H9 (cell line): ENCODE results near the gene SRP68. TPM values are rescaled to one million over a fixed set of nuclear protein-coding genes. Genes with fewer than 3 reads are reported as not detected.

Experiments used
- DNase-seq: peaks from one replicate; pipeline ENCODE4 v3.0.0-alpha.2; 2017
- H2AFZ ChIP-seq: one replicate; pipeline ENCODE4 v1.6.1; 2013; ENCODE audit warnings: mild to moderate bottlenecking, low read length, control low read depth, moderate library complexity
- H2AK5ac ChIP-seq: 2 replicates; pipeline ENCODE4 v1.6.1; 2013; ENCODE audit warnings: low read length, control low read depth, mixed read lengths; ENCODE audit not compliant: insufficient read length
- H2BK120ac ChIP-seq: one replicate; pipeline ENCODE4 v1.6.1; 2013; ENCODE audit warnings: low read depth, mild to moderate bottlenecking, low read length, control low read depth, inconsistent platforms; ENCODE audit not compliant: poor library complexity, severe bottlenecking
- H2BK12ac ChIP-seq: 2 replicates; pipeline ENCODE4 v1.6.1; 2013; ENCODE audit warnings: low read length, control low read depth, mixed read lengths, low read depth; ENCODE audit not compliant: insufficient read length
- H2BK15ac ChIP-seq: 2 replicates; pipeline ENCODE4 v1.6.1; 2013; ENCODE audit warnings: low read depth, low read length, control low read depth
- H2BK20ac ChIP-seq: one replicate; pipeline ENCODE4 v1.6.1; 2013; ENCODE audit warnings: low read depth, mild to moderate bottlenecking, low read length, control low read depth, inconsistent platforms; ENCODE audit not compliant: poor library complexity, severe bottlenecking
- H2BK5ac ChIP-seq: 2 replicates; pipeline ENCODE4 v1.6.1; 2013; ENCODE audit warnings: low read length, control low read depth, mixed read lengths; ENCODE audit not compliant: insufficient read length
- H3K14ac ChIP-seq: 2 replicates; pipeline ENCODE4 v1.6.1; 2013; ENCODE audit warnings: low read length, control low read depth; ENCODE audit not compliant: insufficient read depth
- H3K18ac ChIP-seq: 2 replicates; pipeline ENCODE4 v1.6.1; 2013; ENCODE audit warnings: low read depth, mild to moderate bottlenecking, mixed read lengths, low read length, control low read depth; ENCODE audit not compliant: insufficient read length
- H3K23ac ChIP-seq: 2 replicates; pipeline ENCODE4 v1.6.1; 2013; ENCODE audit warnings: low read length, control low read depth, mixed read lengths, low read depth; ENCODE audit not compliant: insufficient read length
- H3K23me2 ChIP-seq: 2 replicates; pipeline ENCODE4 v1.6.1; 2013; ENCODE audit warnings: low read depth, mild to moderate bottlenecking, mixed read lengths, low read length, control low read depth; ENCODE audit not compliant: insufficient read length, poor library complexity, severe bottlenecking
- H3K27ac ChIP-seq: 2 replicates; pipeline ENCODE4 v1.5.1; 2013; ENCODE audit warnings: low read length, control low read depth, mixed read lengths, low read depth; ENCODE audit not compliant: insufficient read length
- H3K27me3 ChIP-seq: 2 replicates; pipeline ENCODE4 v1.6.1; 2013; ENCODE audit warnings: low read length, control low read depth, inconsistent platforms; ENCODE audit not compliant: insufficient read depth
- H3K4ac ChIP-seq: 2 replicates; pipeline ENCODE4 v1.6.1; 2013; ENCODE audit warnings: low read depth, mild to moderate bottlenecking, control low read depth, inconsistent platforms, low read length, moderate library complexity
- H3K4me1 ChIP-seq: 2 replicates; pipeline ENCODE4 v1.6.1; 2013; ENCODE audit warnings: low read length, control low read depth, inconsistent platforms; ENCODE audit not compliant: insufficient read depth
- H3K4me2 ChIP-seq: 2 replicates; pipeline ENCODE4 v1.6.1; 2013; ENCODE audit warnings: low read length, control low read depth, mixed read lengths; ENCODE audit not compliant: insufficient read length, insufficient read depth
- H3K56ac ChIP-seq: 2 replicates; pipeline ENCODE4 v1.6.1; 2013; ENCODE audit warnings: low read depth, mild to moderate bottlenecking, mixed read lengths, low read length, control low read depth; ENCODE audit not compliant: insufficient read length
- H3K79me1 ChIP-seq: 2 replicates; pipeline ENCODE4 v1.6.1; 2013; ENCODE audit warnings: low read depth, mild to moderate bottlenecking, moderate library complexity, low read length, control low read depth, inconsistent platforms; ENCODE audit not compliant: insufficient read depth, poor library complexity, severe bottlenecking
- H3K79me2 ChIP-seq: 2 replicates; pipeline ENCODE4 v1.6.1; 2013; ENCODE audit warnings: low read length, control low read depth, inconsistent platforms; ENCODE audit not compliant: insufficient read depth
- H3K9ac ChIP-seq: 2 replicates; pipeline ENCODE4 v1.6.1; 2013; ENCODE audit warnings: low read length, control low read depth, mixed read lengths; ENCODE audit not compliant: insufficient read length; ENCODE audit errors: extremely low read depth
- H3K9me3 ChIP-seq: one replicate; pipeline ENCODE4 v1.6.1; 2013; ENCODE audit warnings: low read depth, low read length, inconsistent platforms; ENCODE audit not compliant: control insufficient read depth
- H3T11ph ChIP-seq: one replicate; pipeline ENCODE4 v1.6.1; 2013; ENCODE audit warnings: mild to moderate bottlenecking, low read length, control low read depth, inconsistent platforms
- H4K20me1 ChIP-seq: one replicate; pipeline ENCODE4 v1.6.1; 2013; ENCODE audit not compliant: control insufficient read depth, insufficient read length, insufficient read depth
- H4K5ac ChIP-seq: 2 replicates; pipeline ENCODE4 v1.6.1; 2013; ENCODE audit warnings: low read depth, mild to moderate bottlenecking, mixed read lengths, low read length, control low read depth; ENCODE audit not compliant: insufficient read length
- H4K8ac ChIP-seq: replicated peaks from 2 replicates; pipeline ENCODE4 v1.6.1; 2013; ENCODE audit warnings: low read length, control low read depth, mixed read lengths, low read depth; ENCODE audit not compliant: insufficient read length
- H4K91ac ChIP-seq: 2 replicates; pipeline ENCODE4 v1.6.1; 2013; ENCODE audit warnings: low read depth, mild to moderate bottlenecking, moderate library complexity, mixed read lengths, low read length, control low read depth; ENCODE audit not compliant: insufficient read length
- H3K27ac Mint-ChIP-seq, 3 experiments: 2 replicates in 2 of 3; 3 replicates in 1 of 3; pipeline ENCODE4 v1.8.0; 2020 to 2021; ENCODE audit warnings: mixed read lengths in 3 of 3, mild to moderate bottlenecking in 1 of 3, moderate library complexity in 1 of 3
- H3K27me3 Mint-ChIP-seq: 2 replicates; pipeline ENCODE4 v1.8.0; 2021; ENCODE audit warnings: low read depth, mild to moderate bottlenecking, moderate library complexity, mixed read lengths
- H3K36me3 Mint-ChIP-seq, 3 experiments: 2 replicates in 2 of 3; 3 replicates in 1 of 3; pipeline ENCODE4 v1.8.0; 2020 to 2021; ENCODE audit warnings: low read depth in 3 of 3, mixed read lengths in 3 of 3; ENCODE audit not compliant: insufficient read depth in 1 of 3
- H3K4me1 Mint-ChIP-seq, 2 experiments: 2 replicates each; pipeline ENCODE4 v1.8.0; 2020; ENCODE audit warnings: mixed read lengths in 2 of 2
- H3K4me3 Mint-ChIP-seq, 2 experiments: 2 replicates in 1 of 2; 3 replicates in 1 of 2; pipeline ENCODE4 v1.8.0; 2020 to 2021; ENCODE audit warnings: mild to moderate bottlenecking in 2 of 2, mixed read lengths in 2 of 2, moderate library complexity in 1 of 2
- H3K9me3 Mint-ChIP-seq, 2 experiments: 2 replicates in 1 of 2; 3 replicates in 1 of 2; pipeline ENCODE4 v1.8.0; 2020; ENCODE audit warnings: mild to moderate bottlenecking in 2 of 2, mixed read lengths in 2 of 2, moderate library complexity in 1 of 2
- WGBS: extraction: QIAGEN DNeasy Blood & Tissue Kit; methylation state at CpG from one replicate; pipeline ENCODE4 v1.1.7; 2013; ENCODE audit warnings: missing lambda C conversion rate, low lambda C conversion rate, mixed read lengths; ENCODE audit not compliant: insufficient read length; ENCODE audit errors: extremely low coverage; 5-methylcytosine and 5-hydroxymethylcytosine counted together
- total RNA-seq: library from RNA; stranded (reverse); gene quantifications from 2 replicates; pipeline ENCODE4 v1.2.1, GENCODE V29; 2021
- TF ChIP-seq, protein P1 (sequence below): fragments of 200-600 bp; sonication (generic); conservative IDR thresholded peaks from 3 replicates; pipeline ENCODE4 v1.8.0; 2021; ENCODE audit warnings: antibody characterized with exemption, mild to moderate bottlenecking

Gene SRP68
- total RNA-seq, 1 experiment from 2014 or later: 86.1 TPM

DNA sequence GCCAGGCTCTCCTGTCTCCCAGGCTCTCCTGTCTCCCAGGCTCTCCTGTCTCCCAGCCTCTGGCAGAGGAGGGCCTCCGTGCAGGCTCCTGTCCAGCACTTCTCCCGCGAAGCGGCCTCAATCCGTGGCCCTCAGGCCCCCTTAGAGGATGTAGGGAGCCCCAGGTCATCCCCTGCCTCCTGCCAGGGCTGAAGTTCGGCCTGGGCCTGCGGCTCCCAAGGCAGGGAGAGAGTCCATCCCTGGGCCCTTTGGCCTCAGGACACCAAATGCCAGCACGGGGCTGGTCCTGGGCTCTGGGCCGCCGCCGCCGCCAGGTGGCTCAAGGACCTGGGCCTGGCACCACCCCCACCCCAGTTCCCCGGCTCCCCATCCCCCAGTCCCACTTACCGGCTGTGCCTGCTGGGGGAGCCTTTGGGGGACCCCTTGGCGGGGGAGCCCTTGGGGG, 45.6 kb downstream of the SRP68 start:
- Histone ChIP-seq H3K14ac (peak overlapping the region; percentile 35; the same call in 1 of the 2 replicates), H2BK20ac (no peak overlapping the region), H3K27ac (no peak overlapping the region), H3K4me1 (peaks cover 2% of the 10 kb centered on the region; the same call in 1 of the 2 replicates), H4K20me1 (no peaks in the 10 kb centered on the region), H2BK12ac (no peak overlapping the region), H3K18ac (no peak overlapping the region), H3K4ac (no peak overlapping the region), H3K4me2 (no peak overlapping the region), H3K9ac (no peak overlapping the region), H3K27me3 (no peaks in the 10 kb centered on the region), H3K79me1 (no peaks in the 10 kb centered on the region), H4K8ac (no peak overlapping the region), H3T11ph (no peak overlapping the region), H2AFZ (no peak overlapping the region), H3K23ac (no peak overlapping the region), H3K56ac (no peak overlapping the region), H3K23me2 (no peaks in the 10 kb centered on the region), H2BK15ac (no peak overlapping the region), H2BK5ac (no peak overlapping the region), H3K9me3 (no peaks in the 10 kb centered on the region), H3K79me2 (no peaks in the 10 kb centered on the region), H4K5ac (no peak overlapping the region), H4K91ac (no peak overlapping the region), H2AK5ac (no peak overlapping the region), H2BK120ac (no peak overlapping the region)
- Mint-ChIP-seq H3K36me3 (no peaks in the 10 kb centered on the region), H3K9me3 (no peaks in the 10 kb centered on the region; a peak in 1 of 5 replicates), H3K27me3 (peaks cover 5% of the 10 kb centered on the region; the same call in 1 of the 2 replicates), H3K27ac (no peak overlapping the region), H3K4me1 (peaks cover 10 to 18% of the 10 kb centered on the region in 2 experiments), H3K4me3 (no peak overlapping the region)
- TF ChIP-seq, protein P1, sequence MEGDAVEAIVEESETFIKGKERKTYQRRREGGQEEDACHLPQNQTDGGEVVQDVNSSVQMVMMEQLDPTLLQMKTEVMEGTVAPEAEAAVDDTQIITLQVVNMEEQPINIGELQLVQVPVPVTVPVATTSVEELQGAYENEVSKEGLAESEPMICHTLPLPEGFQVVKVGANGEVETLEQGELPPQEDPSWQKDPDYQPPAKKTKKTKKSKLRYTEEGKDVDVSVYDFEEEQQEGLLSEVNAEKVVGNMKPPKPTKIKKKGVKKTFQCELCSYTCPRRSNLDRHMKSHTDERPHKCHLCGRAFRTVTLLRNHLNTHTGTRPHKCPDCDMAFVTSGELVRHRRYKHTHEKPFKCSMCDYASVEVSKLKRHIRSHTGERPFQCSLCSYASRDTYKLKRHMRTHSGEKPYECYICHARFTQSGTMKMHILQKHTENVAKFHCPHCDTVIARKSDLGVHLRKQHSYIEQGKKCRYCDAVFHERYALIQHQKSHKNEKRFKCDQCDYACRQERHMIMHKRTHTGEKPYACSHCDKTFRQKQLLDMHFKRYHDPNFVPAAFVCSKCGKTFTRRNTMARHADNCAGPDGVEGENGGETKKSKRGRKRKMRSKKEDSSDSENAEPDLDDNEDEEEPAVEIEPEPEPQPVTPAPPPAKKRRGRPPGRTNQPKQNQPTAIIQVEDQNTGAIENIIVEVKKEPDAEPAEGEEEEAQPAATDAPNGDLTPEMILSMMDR: no peak
- no CpG with 5 or more reads among the region's 15 CpGs for WGBS
- DNase-seq: peak; percentile 46
